Muscle of leg (tissue), 11 donors: Measurements from ENCODE around the gene SEC14L1. TPM values are rescaled to one million over a fixed set of nuclear protein-coding genes. Genes with fewer than 3 reads are reported as not detected.
A peak's percentile ranks its signal among the peaks of the same experiment; 100 is the strongest.
"Not testable (repeated sequence)": the region's sequence is repeated elsewhere in the genome, so short reads cannot be mapped to it uniquely, and the experiment has no call there.

Experiments used
- DNase-seq: peaks from one replicate; pipeline ENCODE4 v3.0.0; 2013
- H3K27ac ChIP-seq: one replicate; pipeline ENCODE4 v1.5.1; 2013; ENCODE audit warnings: mild to moderate bottlenecking, low read length, control low read depth
- H3K27me3 ChIP-seq: one replicate; pipeline ENCODE4 v1.6.1; 2013; ENCODE audit warnings: low read length; ENCODE audit not compliant: control insufficient read depth, insufficient read depth
- H3K36me3 ChIP-seq: one replicate; pipeline ENCODE4 v1.6.1; 2013; ENCODE audit warnings: low read length; ENCODE audit not compliant: control insufficient read depth, insufficient read depth
- H3K4me1 ChIP-seq: one replicate; pipeline ENCODE4 v1.6.1; 2013; ENCODE audit warnings: low read length; ENCODE audit not compliant: control insufficient read depth, insufficient read depth
- H3K4me3 ChIP-seq: one replicate; pipeline ENCODE4 v1.5.1; 2013; ENCODE audit warnings: low read length, control low read depth
- H3K9me3 ChIP-seq: replicated peaks from 2 replicates; pipeline ENCODE4 v1.6.1; 2013; ENCODE audit warnings: low read depth, low read length; ENCODE audit not compliant: control insufficient read depth
- WGBS: methylation state at CpG from one replicate; pipeline ENCODE4 v1.1.5; 2013; ENCODE audit warnings: missing lambda C conversion rate; ENCODE audit not compliant: insufficient coverage; 5-methylcytosine and 5-hydroxymethylcytosine counted together
- polyA plus RNA-seq, 8 donors: library from polyadenylated mRNA; unstranded; fragments of 120-200 nt; gene quantifications; one replicate each; pipeline versions ENCODE4 v1.2.1 to v1.2.3, GENCODE V29; 2013; ENCODE audit warnings: inconsistent platforms in 1 of 8, low replicate concordance in 1 of 8; ENCODE audit not compliant: insufficient read length in 8 of 8, insufficient read depth in 1 of 8
- total RNA-seq: library from RNA; stranded (reverse); fragments of 120-200 nt; gene quantifications from one replicate; pipeline ENCODE4 v1.2.4, GENCODE V29; 2013

The SEC14L1 gene
- total and polyA plus RNA-seq, 9 donors, result 41.3 to 93.4 (median 82.4) TPM

DNA sequence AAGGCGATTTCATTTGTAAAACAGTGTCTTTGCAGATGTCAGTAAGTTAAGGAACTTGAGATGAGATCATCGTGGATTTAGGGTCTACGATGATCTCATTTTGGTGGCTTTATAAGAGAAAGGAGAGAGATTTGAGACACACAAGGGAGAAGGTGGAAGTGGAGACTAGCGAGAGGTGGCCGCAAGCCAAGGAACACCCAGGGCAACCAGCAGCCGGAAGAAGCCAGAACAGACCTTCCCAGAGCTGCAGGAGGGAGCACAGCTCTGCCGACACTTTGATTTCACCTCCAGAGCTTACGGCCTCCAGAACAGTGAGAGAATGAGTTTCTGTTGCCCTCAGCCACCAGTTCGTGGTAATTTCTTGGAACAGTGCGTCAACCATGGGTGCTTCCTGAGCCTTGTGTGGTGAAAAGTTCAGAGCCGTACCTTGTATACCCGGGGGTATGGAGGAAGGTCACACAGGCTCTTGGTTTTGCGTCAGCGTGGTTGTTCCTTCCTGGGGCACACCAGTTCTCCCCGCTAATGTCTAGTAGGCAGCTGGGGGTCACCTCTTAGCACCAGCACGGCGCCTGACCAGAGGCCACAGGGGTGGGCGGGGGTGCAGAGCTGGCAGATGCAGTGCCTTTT, 12.9 kb upstream of the SEC14L1 start:
- H3K36me3 ChIP-seq, result no peaks in the 10 kb centered on the region
- 28% methylated on average over 11 of the region's 18 CpGs for WGBS
- peak; percentile 74 for DNase-seq
- H3K27me3 ChIP-seq, result no peaks in the 10 kb centered on the region
- no peak overlapping the region for H3K4me3 ChIP-seq
- no peaks in the 10 kb centered on the region for H3K9me3 ChIP-seq
- H3K4me1 ChIP-seq, result peaks cover 70% of the 10 kb centered on the region
- peak overlapping the region; percentile 93 for H3K27ac ChIP-seq

DNA sequence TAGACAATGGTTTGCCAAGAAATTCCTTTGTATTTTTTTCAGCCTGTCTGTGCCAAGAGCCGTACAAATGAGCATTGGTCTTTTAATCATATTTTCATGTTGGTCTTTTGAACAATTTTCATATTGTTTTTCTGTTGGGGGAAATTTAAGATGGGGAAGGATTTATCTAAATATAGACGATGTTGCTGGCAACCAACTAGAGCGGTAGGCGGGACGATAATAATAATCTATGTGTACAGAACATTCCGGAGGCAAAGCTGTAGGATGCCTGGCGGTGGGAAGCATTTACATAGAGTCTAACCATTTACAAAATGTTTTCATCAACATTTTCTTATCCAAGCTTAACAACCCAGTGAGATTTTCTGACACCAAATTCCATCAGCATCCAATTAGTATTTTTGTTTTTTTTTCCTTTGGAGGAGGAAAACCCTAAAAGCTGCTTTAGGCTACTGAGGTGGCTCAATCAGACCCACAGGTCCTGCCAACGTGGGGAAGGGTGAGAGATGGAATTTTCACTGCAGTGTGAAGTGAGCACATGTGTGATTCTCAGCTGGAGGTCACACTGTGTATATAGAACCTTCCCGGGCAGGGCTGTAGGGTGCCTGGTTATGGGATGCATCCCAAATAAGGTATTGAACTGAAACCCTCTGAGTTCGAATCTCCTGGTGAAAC, 11.7 kb upstream of the SEC14L1 start:
- peak; percentile 86 for DNase-seq
- 17% methylated on average over 2 of the region's 10 CpGs for WGBS
- H3K27ac ChIP-seq, result peak overlapping the region; percentile 93
- no peaks in the 10 kb centered on the region for H3K36me3 ChIP-seq
- H3K27me3 ChIP-seq, result no peaks in the 10 kb centered on the region
- no peak overlapping the region for H3K4me3 ChIP-seq
- no peaks in the 10 kb centered on the region for H3K9me3 ChIP-seq
- H3K4me1 ChIP-seq, result peaks cover 74% of the 10 kb centered on the region

DNA sequence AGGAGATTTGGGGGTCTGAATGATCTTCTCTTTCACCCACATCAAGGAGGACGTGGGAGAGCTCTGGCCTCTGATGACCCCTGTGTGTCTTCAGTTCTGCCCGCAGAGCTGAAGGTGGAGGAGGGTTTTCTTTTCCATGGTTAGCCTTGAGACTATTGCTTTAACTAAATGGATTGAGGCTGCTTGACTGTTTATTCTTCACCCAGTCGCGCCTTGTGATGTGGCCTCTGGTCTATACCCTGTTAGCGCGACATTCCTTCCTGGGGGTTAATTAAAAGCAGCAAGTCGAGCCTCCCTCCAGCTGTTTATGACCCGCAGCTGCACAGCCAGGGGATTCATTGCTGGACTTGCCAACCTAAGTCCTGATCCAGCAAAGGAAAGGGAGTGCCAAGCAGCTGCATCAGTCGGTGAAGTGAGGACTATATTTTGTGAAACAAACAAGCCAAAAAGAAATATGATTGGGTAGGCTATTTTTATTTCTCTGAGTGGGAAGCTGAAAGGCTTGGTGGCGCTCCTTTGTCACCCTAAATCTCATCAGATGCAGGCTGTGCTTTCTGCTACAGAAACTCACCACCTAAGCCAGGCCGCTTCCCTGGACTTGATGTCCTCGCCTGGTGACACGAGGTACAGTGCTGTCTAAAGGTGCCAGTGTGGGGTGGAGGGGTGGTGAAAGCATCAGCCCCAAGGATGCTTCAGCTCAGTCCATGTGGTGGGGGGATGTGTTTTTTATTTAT, 11.0 kb upstream of the SEC14L1 start:
- peak overlapping the region; percentile 8 for H3K4me3 ChIP-seq
- WGBS, result 20% methylated on average over 3 of the region's 13 CpGs
- no peaks in the 10 kb centered on the region for H3K27me3 ChIP-seq
- no peaks in the 10 kb centered on the region for H3K9me3 ChIP-seq
- H3K27ac ChIP-seq, result peak overlapping the region; percentile 93
- peaks cover 68% of the 10 kb centered on the region for H3K4me1 ChIP-seq
- no peaks in the 10 kb centered on the region for H3K36me3 ChIP-seq
- DNase-seq, result peak; percentile 95

DNA sequence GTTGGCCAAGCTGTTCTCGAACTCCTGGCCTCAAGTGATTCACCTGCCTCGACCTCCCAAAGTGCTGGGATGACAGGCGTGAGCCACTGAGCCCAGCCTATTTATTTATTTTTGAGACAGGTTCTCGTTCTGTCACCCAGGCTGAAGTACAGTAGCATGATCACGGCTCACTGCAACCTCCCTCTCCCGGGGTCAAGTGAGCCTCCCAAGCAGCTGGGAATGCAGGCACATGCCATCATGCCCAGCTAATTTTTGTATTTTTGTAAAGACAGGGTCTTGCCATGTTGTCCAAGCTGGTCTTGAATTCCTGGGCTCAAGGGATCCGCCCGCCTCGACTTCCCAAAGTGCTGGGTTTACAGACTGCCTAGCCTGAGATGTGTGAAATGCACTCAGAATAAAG, 10.2 kb upstream of the SEC14L1 start:
- peaks cover 68% of the 10 kb centered on the region for H3K4me1 ChIP-seq
- no peak overlapping the region for H3K4me3 ChIP-seq
- H3K36me3 ChIP-seq, result no peaks in the 10 kb centered on the region
- H3K27ac ChIP-seq, result peak overlapping the region; percentile 93
- peak; percentile 62 for DNase-seq
- H3K9me3 ChIP-seq, result no peaks in the 10 kb centered on the region
- H3K27me3 ChIP-seq, result no peaks in the 10 kb centered on the region
- 67% methylated on average over 6 of the region's 9 CpGs for WGBS

DNA sequence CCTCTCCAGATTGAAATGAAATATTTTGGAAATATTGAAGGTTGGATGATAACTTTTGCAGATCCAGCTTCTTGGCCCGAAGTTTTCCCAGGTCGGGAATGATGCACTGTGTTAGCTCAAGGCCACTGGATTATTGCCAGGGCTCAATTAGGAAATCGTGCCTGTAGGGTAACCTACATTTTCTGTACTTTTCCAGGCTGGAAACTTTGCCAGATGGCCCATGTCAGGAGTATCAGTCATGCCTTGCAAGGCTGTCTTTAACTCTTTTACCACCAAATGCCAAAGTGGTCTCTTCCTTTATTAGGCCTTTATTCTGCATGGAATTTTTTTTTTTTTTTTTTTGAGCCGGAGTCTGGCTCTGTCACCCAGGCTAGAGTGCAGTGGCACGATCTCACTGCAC, 8.9 kb upstream of the SEC14L1 start:
- Histone ChIP-seq H3K4me3 (no peak overlapping the region), H3K36me3 (no peaks in the 10 kb centered on the region), H3K27me3 (no peaks in the 10 kb centered on the region), H3K4me1 (peaks cover 58% of the 10 kb centered on the region), H3K27ac (peak overlapping the region; percentile 67), H3K9me3 (no peaks in the 10 kb centered on the region)
- 0% methylated on average over 4 of the region's 5 CpGs for WGBS
- DNase-seq, result peak; percentile 97

DNA sequence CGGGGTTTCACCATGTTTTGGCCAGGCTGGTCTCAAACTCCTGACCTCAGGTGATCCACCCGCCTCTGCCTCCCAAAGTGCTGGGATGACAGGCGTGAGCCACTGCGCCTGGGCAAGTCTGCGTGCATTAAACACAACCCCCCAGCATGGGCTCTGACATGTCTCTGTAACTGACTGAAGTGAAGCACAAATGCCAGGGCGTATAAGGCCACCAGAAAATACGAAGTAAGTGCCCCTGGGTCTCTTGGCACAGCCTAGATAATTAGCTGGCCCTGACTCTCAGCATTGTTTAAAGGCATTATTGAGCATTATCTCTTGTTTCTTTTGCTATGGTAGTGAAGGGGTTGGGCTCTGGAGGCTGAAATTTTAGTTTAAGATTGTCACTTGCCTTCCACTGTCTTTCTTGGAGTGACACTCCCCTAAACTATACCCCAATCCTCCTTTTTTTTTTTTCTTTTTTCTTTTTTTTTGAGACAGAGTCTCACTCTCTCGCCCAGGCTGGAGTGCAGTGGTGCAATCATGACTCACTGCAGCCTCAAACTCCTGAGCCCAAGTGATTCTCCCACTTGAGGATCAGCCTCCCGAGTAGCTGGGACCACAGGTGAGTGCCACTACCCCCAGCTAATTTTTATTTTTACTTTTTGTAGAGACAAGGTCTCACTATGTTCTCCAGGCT, 8.2 kb upstream of the SEC14L1 start:
- peaks cover 56% of the 10 kb centered on the region for H3K4me1 ChIP-seq
- H3K4me3 ChIP-seq, result no peak overlapping the region
- WGBS, result 35% methylated on average over 6 of the region's 9 CpGs
- H3K36me3 ChIP-seq, result no peaks in the 10 kb centered on the region
- no peak for DNase-seq
- no peaks in the 10 kb centered on the region for H3K9me3 ChIP-seq
- H3K27ac ChIP-seq, result peak overlapping the region; percentile 67
- no peaks in the 10 kb centered on the region for H3K27me3 ChIP-seq

DNA sequence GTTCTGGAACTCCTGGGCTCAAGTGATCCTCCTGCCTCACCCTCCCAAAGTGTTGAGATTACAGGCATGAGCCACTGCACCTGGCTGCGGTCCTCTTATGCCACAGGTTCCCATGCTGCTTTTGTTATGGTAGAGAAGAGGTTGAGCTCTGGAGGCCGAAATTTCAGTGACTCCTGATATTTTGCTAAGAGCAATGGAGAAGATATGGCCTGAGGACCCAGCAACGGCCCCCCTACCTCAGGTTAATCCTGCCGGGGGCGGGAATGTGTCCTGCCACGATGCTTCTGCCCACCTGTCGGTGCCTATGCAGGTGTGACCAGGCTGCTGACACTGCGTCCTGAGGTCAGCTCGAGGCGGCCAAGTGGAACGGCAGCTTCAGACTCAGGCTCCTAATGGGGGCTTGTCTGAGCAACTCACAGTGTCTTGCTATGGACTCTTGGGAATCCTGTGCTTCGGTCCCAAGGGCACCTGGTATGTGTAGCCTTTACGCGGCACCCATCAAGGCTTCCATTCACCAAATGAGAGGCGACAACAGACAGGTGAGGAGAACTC, 7.6 kb upstream of the SEC14L1 start:
- no peak overlapping the region for H3K27ac ChIP-seq
- no peak for DNase-seq
- 83% methylated on average over 15 of the region's 15 CpGs for WGBS
- no peaks in the 10 kb centered on the region for H3K9me3 ChIP-seq
- H3K4me1 ChIP-seq, result peaks cover 50% of the 10 kb centered on the region
- H3K4me3 ChIP-seq, result no peak overlapping the region
- H3K27me3 ChIP-seq, result no peaks in the 10 kb centered on the region
- H3K36me3 ChIP-seq, result no peaks in the 10 kb centered on the region

DNA sequence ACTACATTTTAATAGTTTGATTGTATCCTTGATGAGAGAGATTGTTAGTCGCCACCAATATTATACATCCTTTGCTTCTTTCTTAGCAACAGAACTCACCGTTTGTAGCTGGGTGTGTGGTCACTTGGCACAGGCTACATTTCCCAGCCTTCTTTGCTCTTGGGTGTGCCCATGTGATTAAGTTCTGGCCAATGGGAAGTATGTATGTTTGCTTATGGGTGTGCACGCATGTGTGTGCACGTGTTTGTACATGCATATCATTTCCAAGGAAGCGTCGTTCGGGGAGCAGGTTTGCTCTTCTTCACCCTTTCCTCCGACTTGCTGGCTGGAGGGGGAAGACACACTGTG, 4.4 kb upstream of the SEC14L1 start:
- no peak overlapping the region for H3K27ac ChIP-seq
- H3K27me3 ChIP-seq, result no peaks in the 10 kb centered on the region
- DNase-seq, result no peak
- no peak overlapping the region for H3K4me3 ChIP-seq
- H3K9me3 ChIP-seq, result peaks cover 7% of the 10 kb centered on the region
- H3K36me3 ChIP-seq, result no peaks in the 10 kb centered on the region
- H3K4me1 ChIP-seq, result peaks cover 30% of the 10 kb centered on the region
- 89% methylated on average over 6 of the region's 8 CpGs for WGBS

DNA sequence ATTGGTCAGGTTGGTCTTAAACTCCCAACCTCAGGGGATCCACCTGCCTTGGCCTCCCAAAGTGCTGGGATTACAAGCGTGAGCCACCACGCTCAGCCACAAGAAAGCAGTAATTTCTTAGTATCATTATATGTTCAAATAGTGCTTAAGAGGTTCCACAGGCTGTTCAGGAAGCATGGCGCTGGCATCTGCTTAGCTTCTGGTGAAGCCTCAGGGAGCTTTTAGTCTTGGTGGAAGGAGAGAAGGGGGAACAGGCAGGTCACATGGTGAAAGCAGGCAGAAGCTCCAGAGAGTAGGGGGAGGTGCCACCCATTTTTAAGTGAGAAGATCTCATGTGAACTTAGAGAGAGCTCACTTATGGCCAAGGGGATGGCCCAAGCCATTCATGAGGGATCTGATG, 3.7 kb upstream of the SEC14L1 start:
- WGBS, result 100% methylated on average over 1 of the region's 3 CpGs
- H3K36me3 ChIP-seq, result no peaks in the 10 kb centered on the region
- peaks cover 28% of the 10 kb centered on the region for H3K4me1 ChIP-seq
- H3K27ac ChIP-seq, result no peak overlapping the region
- H3K27me3 ChIP-seq, result no peaks in the 10 kb centered on the region
- no peak for DNase-seq
- H3K4me3 ChIP-seq, result no peak overlapping the region
- H3K9me3 ChIP-seq, result peaks cover 7% of the 10 kb centered on the region

DNA sequence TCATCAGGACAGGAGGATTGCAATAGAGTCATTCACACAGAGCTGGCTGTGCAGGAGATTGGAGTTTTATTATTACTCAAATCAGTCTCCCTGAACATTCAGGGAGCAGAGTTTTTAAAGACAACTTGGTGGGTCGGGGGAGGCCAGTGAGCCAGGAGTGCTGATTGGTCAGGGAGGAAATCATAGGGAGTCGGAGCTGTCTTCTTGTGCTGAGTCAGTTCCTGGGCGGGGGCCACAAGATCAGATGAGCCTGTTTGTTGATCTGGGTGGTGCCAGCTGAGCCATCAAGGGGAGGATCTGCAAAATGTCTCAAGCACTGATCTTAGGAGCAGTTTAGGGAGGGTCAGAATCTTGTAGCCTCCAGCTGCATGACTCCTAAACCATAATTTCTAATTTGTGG, 2.9 kb upstream of the SEC14L1 start:
- not testable (repeated sequence) for H3K9me3 ChIP-seq, DNase-seq, H3K36me3 ChIP-seq, H3K27ac ChIP-seq, H3K4me3 ChIP-seq, H3K27me3 ChIP-seq
- 88% methylated on average over 3 of the region's 3 CpGs for WGBS
- H3K4me1 ChIP-seq, result peaks cover 26% of the 10 kb centered on the region
